Activated T-helper 1 cell treated with anti-CD3 and anti-CD28 coated beads, Interleukin-12 subunit alpha, Interleukin-12 subunit beta, Interleukin-2, Interleukin-4 antibody, amounts not matched to agents 30 ng/mL and 10 ng/mL and 1 ng/mL, durations not matched to agents 14 hours and 24 hours and 36 hours (primary cell): ENCODE measurements around the gene RNU6-9. TPM values are rescaled to one million over a fixed set of nuclear protein-coding genes. Genes with fewer than 3 reads are reported as not detected.
"Not testable (repeated sequence)": the region's sequence is repeated elsewhere in the genome, so short reads cannot be mapped to it uniquely, and the experiment has no call there.

Experiments
- DNase-seq: peaks from one replicate; pipeline ENCODE4 v3.0.0; 2021; ENCODE audit warnings: low spot score
- H3K27ac Mint-ChIP-seq: one replicate; pipeline ENCODE4 v1.8.0; 2021; ENCODE audit warnings: mild to moderate bottlenecking, mixed read lengths
- H3K27me3 Mint-ChIP-seq: one replicate; pipeline ENCODE4 v1.8.0; 2022; ENCODE audit warnings: mild to moderate bottlenecking, moderate library complexity, mixed read lengths; ENCODE audit not compliant: insufficient read depth
- H3K36me3 Mint-ChIP-seq: one replicate; pipeline ENCODE4 v1.8.0; 2021; ENCODE audit warnings: low read depth, mixed read lengths
- H3K4me1 Mint-ChIP-seq: one replicate; pipeline ENCODE4 v1.8.0; 2021; ENCODE audit warnings: low read depth, mixed read lengths
- H3K4me3 Mint-ChIP-seq: one replicate; pipeline ENCODE4 v1.8.0; 2021; ENCODE audit warnings: mild to moderate bottlenecking, moderate library complexity, mixed read lengths
- H3K9me3 Mint-ChIP-seq: one replicate; pipeline ENCODE4 v1.8.0; 2021; ENCODE audit warnings: mixed read lengths
- intact Hi-C: fragments of 100-400 bp; cut with micrococcal nuclease; formaldehyde crosslinking; loops from one replicate; pipeline ENCODE4 v1.15.1; 2024
- total RNA-seq: library from RNA; stranded (reverse); gene quantifications from 2 replicates; pipeline ENCODE4 v1.2.3, GENCODE V29; 2022

The RNU6-9 gene
- not detected in 2 replicates for total RNA-seq

DNA sequence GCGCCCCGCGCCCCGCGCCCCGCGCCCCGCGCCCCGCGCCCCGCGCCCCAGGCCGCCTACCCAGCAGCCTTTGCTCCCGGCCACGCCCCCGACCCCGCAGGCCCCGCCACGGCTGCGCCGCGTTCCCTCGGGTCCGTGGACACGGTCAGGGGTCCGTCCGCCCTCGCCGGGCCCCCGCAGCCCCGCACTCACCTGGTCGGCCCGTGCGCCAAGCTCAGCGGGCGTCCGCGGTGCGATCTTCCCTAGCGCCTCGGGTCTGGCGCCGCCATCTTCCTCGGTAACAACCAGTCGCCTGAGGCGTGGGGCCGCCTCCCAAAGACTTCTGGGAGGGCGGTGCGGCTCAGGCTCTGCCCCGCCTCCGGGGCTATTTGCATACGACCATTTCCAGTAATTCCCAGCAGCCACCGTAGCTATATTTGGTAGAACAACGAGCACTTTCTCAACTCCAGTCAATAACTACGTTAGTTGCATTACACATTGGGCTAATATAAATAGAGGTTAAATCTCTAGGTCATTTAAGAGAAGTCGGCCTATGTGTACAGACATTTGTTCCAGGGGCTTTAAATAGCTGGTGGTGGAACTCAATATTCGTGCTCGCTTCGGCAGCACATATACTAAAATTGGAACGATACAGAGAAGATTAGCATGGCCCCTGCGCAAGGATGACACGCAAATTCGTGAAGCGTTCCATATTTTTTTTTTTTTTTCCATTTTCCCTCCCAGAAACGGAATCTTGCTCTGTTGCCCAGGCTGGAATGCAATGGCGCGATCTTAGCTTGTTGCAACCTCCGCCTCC is at the start of gene RNU6-9, which contains the start of gene MED16:
Gene RNU6-9 (plus strand): TSS at position 591 of the 796 bp plus-strand sequence.
Gene MED16 (minus strand): TSS at position 294 of the 796 bp plus-strand sequence. CDS start 2,056 bp downstream, outside the sequence.
- intact Hi-C loops: loop anchor here (1.0 kb wide), 5 partner anchors 16 to 128 kb away; partner anchors contain the start of genes RNU6-2 and TMEM259
- peaks cover 8% of the 10 kb centered on the region for H3K4me1 Mint-ChIP-seq

DNA sequence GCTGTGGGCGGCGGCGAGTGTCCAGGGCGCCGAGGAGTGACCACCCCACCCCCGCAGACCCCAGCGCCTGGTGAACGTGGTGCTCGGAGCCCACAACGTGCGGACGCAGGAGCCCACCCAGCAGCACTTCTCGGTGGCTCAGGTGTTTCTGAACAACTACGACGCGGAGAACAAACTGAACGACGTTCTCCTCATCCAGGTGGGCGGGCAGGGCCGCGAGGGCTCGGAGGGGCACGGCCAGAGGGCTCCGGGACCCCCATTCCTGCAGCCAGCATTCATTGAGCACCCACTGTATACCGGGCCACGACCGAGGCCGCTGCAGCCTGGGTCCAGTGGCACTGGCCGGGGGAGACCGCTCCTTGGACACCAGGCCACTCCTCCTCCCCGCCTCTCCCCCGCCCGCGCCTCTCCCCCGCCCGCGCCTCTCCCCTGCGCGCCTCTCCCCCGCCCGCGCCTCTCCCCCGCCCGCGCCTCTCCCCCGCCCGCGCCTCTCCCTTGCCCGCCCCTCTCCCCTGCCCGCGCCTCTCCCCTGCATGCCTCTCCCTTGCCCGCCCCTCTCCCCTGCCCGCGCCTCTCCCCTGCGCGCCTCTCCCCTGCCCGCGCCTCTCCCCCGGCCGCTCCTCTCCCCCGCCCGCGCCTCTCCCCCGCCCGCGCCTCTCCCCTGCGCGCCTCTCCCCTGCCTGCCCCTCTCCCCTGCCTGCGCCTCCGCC is 49.3 kb upstream of the RNU6-9 start:
- H3K9me3 Mint-ChIP-seq: no peaks in the 10 kb centered on the region

More for the DNA sequence above, at the start of gene RNU6-9, which contains the start of gene MED16:
- DNase-seq: peak; percentile 88
- Mint-ChIP-seq H3K9me3 (no peaks in the 10 kb centered on the region), H3K27me3 (no peaks in the 10 kb centered on the region), H3K27ac (peak within 1 kb of the TSS; percentile 99), H3K36me3 (peaks cover 12% of the 10 kb centered on the region), H3K4me3 (peak within 1 kb of the TSS; percentile 94)

DNA sequence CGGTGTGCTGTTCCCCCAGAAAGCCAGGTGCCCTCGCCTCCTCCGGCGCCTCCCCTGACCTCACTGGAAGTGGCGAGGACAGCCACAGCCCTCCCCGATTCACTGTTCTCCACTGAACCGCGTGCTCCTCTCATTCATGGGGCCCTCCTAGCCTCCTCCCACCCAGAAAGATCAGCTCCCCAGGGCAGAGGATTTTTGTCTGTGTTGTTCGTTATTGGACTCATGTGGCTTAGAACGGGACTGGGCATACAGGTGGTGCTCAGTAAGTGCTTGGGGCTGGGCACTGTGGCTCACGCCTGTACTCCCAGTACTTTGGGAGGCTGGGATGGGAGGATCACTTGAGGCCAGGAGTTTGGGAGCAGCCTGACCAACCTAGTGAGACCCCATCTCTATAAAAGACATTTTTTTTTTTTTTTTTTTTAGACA is 48.7 kb upstream of the RNU6-9 start:
- Mint-ChIP-seq H3K9me3 (no peaks in the 10 kb centered on the region), H3K4me3 (no peak overlapping the region), H3K27me3 (peaks cover 12% of the 10 kb centered on the region), H3K36me3 (no peaks in the 10 kb centered on the region), H3K27ac (no peak overlapping the region), H3K4me1 (no peaks in the 10 kb centered on the region)
- no peak for DNase-seq
- intact Hi-C loops: no loop called here

More for the DNA sequence above, 49.3 kb upstream of the RNU6-9 start:
- intact Hi-C loops: no loop called here
- no peaks in the 10 kb centered on the region for H3K36me3 Mint-ChIP-seq
- no peak for DNase-seq
- no peak overlapping the region for H3K27ac Mint-ChIP-seq
- H3K4me3 Mint-ChIP-seq: no peak overlapping the region
- peaks cover 14% of the 10 kb centered on the region for H3K27me3 Mint-ChIP-seq
- no peaks in the 10 kb centered on the region for H3K4me1 Mint-ChIP-seq

DNA sequence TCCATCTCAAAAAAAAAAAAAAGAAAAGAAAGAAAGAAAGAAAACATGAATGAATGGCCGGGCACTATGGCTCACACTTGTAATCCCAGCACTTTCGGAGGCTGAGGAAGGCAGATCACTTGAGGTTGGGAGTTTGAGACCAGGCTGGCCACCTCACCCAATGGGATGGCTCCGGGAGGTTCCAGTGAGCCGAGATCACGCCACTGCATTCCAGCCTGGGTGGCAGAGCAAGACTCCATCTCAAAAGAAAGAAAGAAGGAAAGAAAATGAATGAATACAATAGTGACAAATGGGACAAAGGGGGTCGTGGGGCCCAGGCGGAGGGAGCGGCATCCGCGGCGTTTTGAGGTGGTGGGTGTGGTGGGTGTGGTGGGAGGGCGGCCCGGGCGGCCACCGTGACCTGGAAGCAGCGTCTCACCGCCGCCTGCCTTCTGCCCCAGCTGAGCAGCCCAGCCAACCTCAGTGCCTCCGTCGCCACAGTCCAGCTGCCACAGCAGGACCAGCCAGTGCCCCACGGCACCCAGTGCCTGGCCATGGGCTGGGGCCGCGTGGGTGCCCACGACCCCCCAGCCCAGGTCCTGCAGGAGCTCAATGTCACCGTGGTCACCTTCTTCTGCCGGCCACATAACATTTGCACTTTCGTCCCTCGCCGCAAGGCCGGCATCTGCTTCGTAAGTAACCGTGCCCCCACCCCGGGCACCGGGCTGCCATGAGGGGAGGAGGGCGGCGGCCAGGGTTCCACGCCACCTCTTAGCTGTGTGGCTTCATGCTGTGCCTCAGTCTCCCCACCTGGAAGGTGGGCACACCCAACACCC is 47.4 kb upstream of the RNU6-9 start:
- H3K4me1 Mint-ChIP-seq: no peaks in the 10 kb centered on the region
- intact Hi-C loops: no loop called here

DNA sequence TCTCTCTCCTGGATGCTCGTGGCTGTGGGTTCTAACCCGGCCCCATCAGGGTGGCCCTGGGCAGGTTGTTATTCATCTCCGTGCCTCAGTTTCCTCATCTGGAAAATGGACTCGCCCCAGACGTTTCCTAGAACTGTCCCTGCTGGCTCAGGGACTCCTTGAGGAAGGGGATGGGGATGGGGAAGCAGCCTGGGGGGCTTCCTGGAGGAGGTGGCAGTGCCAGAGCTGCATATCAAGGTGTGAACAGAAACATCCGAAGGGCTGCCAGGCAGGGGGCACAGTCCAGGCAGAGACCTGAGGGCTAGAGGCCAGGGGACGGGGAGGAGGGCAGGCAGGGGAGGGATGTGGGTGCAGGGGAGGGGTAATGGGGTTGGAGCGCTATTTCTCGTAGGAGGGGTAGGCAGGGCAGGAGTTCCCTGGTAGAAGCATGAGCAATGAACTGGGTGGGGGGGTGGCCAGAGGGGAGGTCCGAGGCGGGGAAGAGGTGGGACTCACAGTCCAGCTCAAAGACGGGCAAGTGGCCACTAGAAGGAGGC is 44.8 kb upstream of the RNU6-9 start:
- Mint-ChIP-seq H3K9me3 (no peaks in the 10 kb centered on the region), H3K4me1 (no peaks in the 10 kb centered on the region), H3K27me3 (peaks cover 10% of the 10 kb centered on the region), H3K4me3 (no peak overlapping the region), H3K27ac (no peak overlapping the region), H3K36me3 (no peaks in the 10 kb centered on the region)
- intact Hi-C loops: no loop called here
- no peak for DNase-seq

More for the DNA sequence above, 47.4 kb upstream of the RNU6-9 start:
- H3K9me3 Mint-ChIP-seq: no peaks in the 10 kb centered on the region
- no peak overlapping the region for H3K27ac Mint-ChIP-seq
- no peak overlapping the region for H3K4me3 Mint-ChIP-seq
- peaks cover 12% of the 10 kb centered on the region for H3K27me3 Mint-ChIP-seq
- no peaks in the 10 kb centered on the region for H3K36me3 Mint-ChIP-seq
- no peak for DNase-seq

DNA sequence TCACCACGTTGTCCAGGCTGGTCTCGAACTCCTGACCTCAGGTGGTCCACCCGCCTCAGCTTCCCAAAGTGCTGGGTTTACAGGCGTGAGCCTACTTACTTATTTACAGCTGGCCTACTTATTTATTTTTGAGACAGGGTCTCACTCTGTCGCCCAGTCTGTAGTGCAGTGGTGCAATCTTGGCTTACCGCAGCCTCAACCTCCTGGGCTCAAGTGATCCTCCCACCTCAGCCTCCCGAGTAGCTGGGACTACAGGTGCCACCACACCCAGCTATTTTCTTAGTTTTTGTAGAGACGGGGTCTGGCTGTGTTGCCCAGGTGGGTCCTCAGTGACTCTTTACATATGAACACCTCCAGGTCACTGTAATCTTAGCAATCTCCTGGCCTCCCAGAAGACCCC is 44.1 kb upstream of the RNU6-9 start:
- H3K27ac Mint-ChIP-seq, H3K4me1 Mint-ChIP-seq, intact Hi-C loops, H3K4me3 Mint-ChIP-seq, DNase-seq, H3K36me3 Mint-ChIP-seq, H3K9me3 Mint-ChIP-seq: not testable (repeated sequence)
- H3K27me3 Mint-ChIP-seq: peaks cover 10% of the 10 kb centered on the region

DNA sequence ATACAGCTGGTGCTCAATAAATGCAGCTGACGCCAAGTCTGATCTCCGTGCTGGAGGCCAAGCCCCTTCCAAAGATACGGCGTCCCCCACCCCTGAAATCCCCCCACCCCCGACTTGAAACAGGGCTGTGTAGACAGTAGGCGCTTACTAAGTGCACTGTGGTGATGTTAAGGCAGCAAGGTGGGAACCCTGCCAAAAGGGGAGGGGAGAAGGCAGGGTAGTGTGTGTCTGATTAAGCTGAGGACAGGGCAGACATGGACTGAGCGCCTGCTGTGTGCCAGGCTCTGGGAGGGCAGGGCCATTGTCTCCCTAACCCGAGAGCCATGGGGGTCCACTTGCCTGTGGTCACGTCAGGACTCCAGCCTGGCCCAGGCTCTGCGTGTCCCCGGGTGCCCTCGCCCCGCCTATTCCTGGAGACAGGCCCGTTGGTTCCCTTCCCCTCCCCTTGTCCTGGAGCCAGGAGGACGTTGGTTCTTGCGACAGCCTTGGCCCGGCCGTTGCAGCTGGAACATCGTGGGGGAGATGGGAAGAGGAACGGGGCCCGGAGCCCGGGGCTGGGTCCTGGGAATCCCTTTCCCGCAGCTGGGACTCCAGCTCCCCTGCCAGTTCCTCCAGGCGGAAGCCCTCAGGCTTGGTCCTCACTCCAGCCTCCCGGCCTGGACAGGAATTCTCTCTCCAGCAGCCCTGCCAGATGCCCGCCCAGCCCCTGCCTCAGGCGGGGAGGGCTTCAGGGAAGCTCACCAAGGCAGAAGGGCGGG is 42.9 kb upstream of the RNU6-9 start:
- Mint-ChIP-seq H3K36me3 (no peaks in the 10 kb centered on the region), H3K4me3 (no peak overlapping the region), H3K27me3 (peaks cover 3% of the 10 kb centered on the region), H3K9me3 (no peaks in the 10 kb centered on the region), H3K4me1 (no peaks in the 10 kb centered on the region), H3K27ac (no peak overlapping the region)
- intact Hi-C loops: no loop called here
- DNase-seq: no peak

DNA sequence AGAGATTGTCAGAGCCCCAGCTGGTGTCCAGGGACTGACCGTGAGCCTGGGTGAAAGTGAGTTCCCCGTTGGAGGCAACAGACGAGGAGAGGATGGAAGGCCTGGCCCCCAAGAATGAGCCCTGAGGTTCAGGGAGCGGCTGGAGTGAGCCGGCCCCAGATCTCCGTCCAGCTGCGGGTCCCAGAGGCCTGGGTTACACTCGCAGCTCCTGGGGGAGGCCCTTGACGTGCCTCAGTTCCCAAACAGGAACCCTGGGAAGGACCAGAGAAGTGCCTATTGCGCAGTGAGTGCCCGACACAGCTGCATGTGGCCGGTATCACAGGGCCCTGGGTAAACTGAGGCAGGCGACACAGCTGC is 42.3 kb upstream of the RNU6-9 start:
- H3K9me3 Mint-ChIP-seq: no peaks in the 10 kb centered on the region
- intact Hi-C loops: no loop called here
- H3K4me1 Mint-ChIP-seq: no peaks in the 10 kb centered on the region
- H3K27ac Mint-ChIP-seq: no peak overlapping the region
- peaks cover 3% of the 10 kb centered on the region for H3K27me3 Mint-ChIP-seq
- no peaks in the 10 kb centered on the region for H3K36me3 Mint-ChIP-seq
- H3K4me3 Mint-ChIP-seq: no peak overlapping the region
- DNase-seq: no peak

DNA sequence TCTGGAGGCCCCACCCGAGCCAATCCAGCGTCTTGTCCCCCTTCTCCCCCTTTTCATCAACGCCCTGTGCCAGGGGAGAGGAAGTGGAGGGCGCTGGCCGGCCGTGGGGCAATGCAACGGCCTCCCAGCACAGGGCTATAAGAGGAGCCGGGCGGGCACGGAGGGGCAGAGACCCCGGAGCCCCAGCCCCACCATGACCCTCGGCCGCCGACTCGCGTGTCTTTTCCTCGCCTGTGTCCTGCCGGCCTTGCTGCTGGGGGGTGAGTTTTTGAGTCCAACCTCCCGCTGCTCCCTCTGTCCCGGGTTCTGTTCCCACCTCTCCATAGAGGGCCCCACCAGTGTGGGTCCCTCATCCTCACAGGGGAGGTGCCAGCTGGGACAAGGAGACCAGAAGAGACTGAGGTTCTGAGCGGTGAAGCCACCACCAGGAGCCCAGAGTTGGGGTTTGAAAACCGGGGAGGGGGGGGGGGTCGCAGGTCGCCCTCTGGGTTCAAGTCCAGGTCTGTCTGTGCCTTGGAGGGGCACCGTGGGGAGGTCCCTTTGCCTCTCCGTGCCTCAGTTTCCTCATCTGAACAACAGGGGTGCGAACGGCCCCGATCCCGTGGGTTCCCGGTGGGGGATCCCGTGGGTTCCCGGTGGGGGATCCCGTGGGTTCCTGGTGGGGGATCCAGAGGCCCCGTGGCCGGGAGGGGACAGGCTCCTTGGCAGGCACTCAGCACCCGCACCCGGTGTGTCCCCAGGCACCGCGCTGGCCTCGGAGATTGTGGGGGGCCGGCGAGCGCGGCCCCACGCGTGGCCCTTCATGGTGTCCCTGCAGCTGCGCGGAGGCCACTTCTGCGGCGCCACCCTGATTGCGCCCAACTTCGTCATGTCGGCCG is 40.9 kb upstream of the RNU6-9 start, which contains the start of gene ELANE:
Gene ELANE (plus strand): TSS at position 168 of the 878 bp plus-strand sequence. CDS start 26 bp downstream, at position 194.
- H3K27me3 Mint-ChIP-seq: peaks cover 3% of the 10 kb centered on the region
- no peak within 1 kb of the TSS for H3K27ac Mint-ChIP-seq
- DNase-seq: no peak
- H3K4me1 Mint-ChIP-seq: no peaks in the 10 kb centered on the region
- H3K4me3 Mint-ChIP-seq: no peak within 1 kb of the TSS
- no peaks in the 10 kb centered on the region for H3K9me3 Mint-ChIP-seq
- intact Hi-C loops: no loop called here
- no peaks in the 10 kb centered on the region for H3K36me3 Mint-ChIP-seq

DNA sequence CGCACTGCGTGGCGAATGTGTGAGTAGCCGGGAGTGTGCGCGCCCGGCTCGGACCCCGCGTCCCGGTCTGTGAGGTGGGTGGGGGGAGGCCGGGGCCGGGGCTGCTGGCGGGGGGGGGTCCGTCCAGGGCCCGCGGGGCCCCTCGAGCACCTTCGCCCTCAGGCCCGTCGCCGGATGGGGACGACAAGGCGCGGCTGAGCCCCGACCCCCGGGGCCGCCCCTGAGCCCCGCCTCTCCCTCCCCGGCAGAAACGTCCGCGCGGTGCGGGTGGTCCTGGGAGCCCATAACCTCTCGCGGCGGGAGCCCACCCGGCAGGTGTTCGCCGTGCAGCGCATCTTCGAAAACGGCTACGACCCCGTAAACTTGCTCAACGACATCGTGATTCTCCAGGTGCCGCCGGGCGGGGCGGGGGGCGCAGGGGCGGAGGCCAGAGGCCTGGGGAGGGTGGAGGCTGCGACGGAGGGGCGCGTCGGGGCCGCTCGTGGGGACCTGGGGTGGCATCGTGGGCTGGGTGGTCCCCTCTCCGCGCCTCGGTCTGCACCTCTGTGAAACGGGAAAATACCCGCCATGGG is 40.2 kb upstream of the RNU6-9 start:
- no peaks in the 10 kb centered on the region for H3K36me3 Mint-ChIP-seq
- no peaks in the 10 kb centered on the region for H3K9me3 Mint-ChIP-seq
- intact Hi-C loops: no loop called here
- H3K4me3 Mint-ChIP-seq: no peak overlapping the region
- H3K27me3 Mint-ChIP-seq: peaks cover 3% of the 10 kb centered on the region
- H3K27ac Mint-ChIP-seq: no peak overlapping the region
- no peak for DNase-seq
- no peaks in the 10 kb centered on the region for H3K4me1 Mint-ChIP-seq

DNA sequence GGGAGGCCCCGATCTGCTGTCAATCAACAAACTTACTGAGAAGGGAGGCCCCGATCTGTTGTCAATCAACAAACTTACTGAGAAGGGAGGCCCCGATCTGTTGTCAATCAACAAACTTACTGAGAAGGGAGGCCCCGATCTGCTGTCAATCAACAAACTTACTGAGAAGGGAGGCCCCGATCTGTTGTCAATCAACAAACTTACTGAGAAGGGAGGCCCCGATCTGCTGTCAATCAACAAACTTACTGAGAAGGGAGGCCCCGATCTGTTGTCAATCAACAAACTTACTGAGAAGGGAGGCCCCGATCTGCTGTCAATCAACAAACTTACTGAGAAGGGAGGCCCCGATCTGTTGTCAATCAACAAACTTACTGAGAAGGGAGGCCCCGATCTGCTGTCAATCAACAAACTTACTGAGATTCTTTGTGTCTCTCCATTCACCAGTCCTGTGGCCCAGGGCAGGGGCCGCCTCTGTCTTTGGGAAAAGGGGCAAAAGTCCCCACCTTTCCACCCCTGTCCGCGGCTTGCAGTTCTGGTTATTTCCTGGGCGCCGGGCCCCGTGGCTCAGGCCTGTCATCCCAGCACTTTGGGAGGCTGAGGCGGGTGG is 39.6 kb upstream of the RNU6-9 start:
- H3K9me3 Mint-ChIP-seq, intact Hi-C loops, H3K36me3 Mint-ChIP-seq, H3K27me3 Mint-ChIP-seq, DNase-seq, H3K27ac Mint-ChIP-seq, H3K4me3 Mint-ChIP-seq, H3K4me1 Mint-ChIP-seq: not testable (repeated sequence)
